H9 (cell line): ENCODE results near the gene SUMO2. TPM values are rescaled to one million over a fixed set of nuclear protein-coding genes. Genes with fewer than 3 reads are reported as not detected.

Source experiments
- DNase-seq: peaks from one replicate; pipeline ENCODE4 v3.0.0-alpha.2; 2017
- H2AFZ ChIP-seq: one replicate; pipeline ENCODE4 v1.6.1; 2013; ENCODE audit warnings: mild to moderate bottlenecking, low read length, control low read depth, moderate library complexity
- H2AK5ac ChIP-seq: 2 replicates; pipeline ENCODE4 v1.6.1; 2013; ENCODE audit warnings: low read length, control low read depth, mixed read lengths; ENCODE audit not compliant: insufficient read length
- H2BK120ac ChIP-seq: one replicate; pipeline ENCODE4 v1.6.1; 2013; ENCODE audit warnings: low read depth, mild to moderate bottlenecking, low read length, control low read depth, inconsistent platforms; ENCODE audit not compliant: poor library complexity, severe bottlenecking
- H2BK12ac ChIP-seq: 2 replicates; pipeline ENCODE4 v1.6.1; 2013; ENCODE audit warnings: low read length, control low read depth, mixed read lengths, low read depth; ENCODE audit not compliant: insufficient read length
- H2BK15ac ChIP-seq: 2 replicates; pipeline ENCODE4 v1.6.1; 2013; ENCODE audit warnings: low read depth, low read length, control low read depth
- H2BK20ac ChIP-seq: one replicate; pipeline ENCODE4 v1.6.1; 2013; ENCODE audit warnings: low read depth, mild to moderate bottlenecking, low read length, control low read depth, inconsistent platforms; ENCODE audit not compliant: poor library complexity, severe bottlenecking
- H2BK5ac ChIP-seq: 2 replicates; pipeline ENCODE4 v1.6.1; 2013; ENCODE audit warnings: low read length, control low read depth, mixed read lengths; ENCODE audit not compliant: insufficient read length
- H3K14ac ChIP-seq: 2 replicates; pipeline ENCODE4 v1.6.1; 2013; ENCODE audit warnings: low read length, control low read depth; ENCODE audit not compliant: insufficient read depth
- H3K18ac ChIP-seq: 2 replicates; pipeline ENCODE4 v1.6.1; 2013; ENCODE audit warnings: low read depth, mild to moderate bottlenecking, mixed read lengths, low read length, control low read depth; ENCODE audit not compliant: insufficient read length
- H3K23ac ChIP-seq: 2 replicates; pipeline ENCODE4 v1.6.1; 2013; ENCODE audit warnings: low read length, control low read depth, mixed read lengths, low read depth; ENCODE audit not compliant: insufficient read length
- H3K23me2 ChIP-seq: 2 replicates; pipeline ENCODE4 v1.6.1; 2013; ENCODE audit warnings: low read depth, mild to moderate bottlenecking, mixed read lengths, low read length, control low read depth; ENCODE audit not compliant: insufficient read length, poor library complexity, severe bottlenecking
- H3K27ac ChIP-seq: 2 replicates; pipeline ENCODE4 v1.5.1; 2013; ENCODE audit warnings: low read length, control low read depth, mixed read lengths, low read depth; ENCODE audit not compliant: insufficient read length
- H3K27me3 ChIP-seq: 2 replicates; pipeline ENCODE4 v1.6.1; 2013; ENCODE audit warnings: low read length, control low read depth, inconsistent platforms; ENCODE audit not compliant: insufficient read depth
- H3K4ac ChIP-seq: 2 replicates; pipeline ENCODE4 v1.6.1; 2013; ENCODE audit warnings: low read depth, mild to moderate bottlenecking, control low read depth, inconsistent platforms, low read length, moderate library complexity
- H3K4me1 ChIP-seq: 2 replicates; pipeline ENCODE4 v1.6.1; 2013; ENCODE audit warnings: low read length, control low read depth, inconsistent platforms; ENCODE audit not compliant: insufficient read depth
- H3K4me2 ChIP-seq: 2 replicates; pipeline ENCODE4 v1.6.1; 2013; ENCODE audit warnings: low read length, control low read depth, mixed read lengths; ENCODE audit not compliant: insufficient read length, insufficient read depth
- H3K56ac ChIP-seq: 2 replicates; pipeline ENCODE4 v1.6.1; 2013; ENCODE audit warnings: low read depth, mild to moderate bottlenecking, mixed read lengths, low read length, control low read depth; ENCODE audit not compliant: insufficient read length
- H3K79me1 ChIP-seq: 2 replicates; pipeline ENCODE4 v1.6.1; 2013; ENCODE audit warnings: low read depth, mild to moderate bottlenecking, moderate library complexity, low read length, control low read depth, inconsistent platforms; ENCODE audit not compliant: insufficient read depth, poor library complexity, severe bottlenecking
- H3K79me2 ChIP-seq: 2 replicates; pipeline ENCODE4 v1.6.1; 2013; ENCODE audit warnings: low read length, control low read depth, inconsistent platforms; ENCODE audit not compliant: insufficient read depth
- H3K9ac ChIP-seq: 2 replicates; pipeline ENCODE4 v1.6.1; 2013; ENCODE audit warnings: low read length, control low read depth, mixed read lengths; ENCODE audit not compliant: insufficient read length; ENCODE audit errors: extremely low read depth
- H3K9me3 ChIP-seq: one replicate; pipeline ENCODE4 v1.6.1; 2013; ENCODE audit warnings: low read depth, low read length, inconsistent platforms; ENCODE audit not compliant: control insufficient read depth
- H3T11ph ChIP-seq: one replicate; pipeline ENCODE4 v1.6.1; 2013; ENCODE audit warnings: mild to moderate bottlenecking, low read length, control low read depth, inconsistent platforms
- H4K20me1 ChIP-seq: one replicate; pipeline ENCODE4 v1.6.1; 2013; ENCODE audit not compliant: control insufficient read depth, insufficient read length, insufficient read depth
- H4K5ac ChIP-seq: 2 replicates; pipeline ENCODE4 v1.6.1; 2013; ENCODE audit warnings: low read depth, mild to moderate bottlenecking, mixed read lengths, low read length, control low read depth; ENCODE audit not compliant: insufficient read length
- H4K8ac ChIP-seq: replicated peaks from 2 replicates; pipeline ENCODE4 v1.6.1; 2013; ENCODE audit warnings: low read length, control low read depth, mixed read lengths, low read depth; ENCODE audit not compliant: insufficient read length
- H4K91ac ChIP-seq: 2 replicates; pipeline ENCODE4 v1.6.1; 2013; ENCODE audit warnings: low read depth, mild to moderate bottlenecking, moderate library complexity, mixed read lengths, low read length, control low read depth; ENCODE audit not compliant: insufficient read length
- H3K27ac Mint-ChIP-seq, 3 experiments: 2 replicates in 2 of 3; 3 replicates in 1 of 3; pipeline ENCODE4 v1.8.0; 2020 to 2021; ENCODE audit warnings: mixed read lengths in 3 of 3, mild to moderate bottlenecking in 1 of 3, moderate library complexity in 1 of 3
- H3K27me3 Mint-ChIP-seq: 2 replicates; pipeline ENCODE4 v1.8.0; 2021; ENCODE audit warnings: low read depth, mild to moderate bottlenecking, moderate library complexity, mixed read lengths
- H3K36me3 Mint-ChIP-seq, 3 experiments: 2 replicates in 2 of 3; 3 replicates in 1 of 3; pipeline ENCODE4 v1.8.0; 2020 to 2021; ENCODE audit warnings: low read depth in 3 of 3, mixed read lengths in 3 of 3; ENCODE audit not compliant: insufficient read depth in 1 of 3
- H3K4me1 Mint-ChIP-seq, 2 experiments: 2 replicates each; pipeline ENCODE4 v1.8.0; 2020; ENCODE audit warnings: mixed read lengths in 2 of 2
- H3K4me3 Mint-ChIP-seq, 2 experiments: 2 replicates in 1 of 2; 3 replicates in 1 of 2; pipeline ENCODE4 v1.8.0; 2020 to 2021; ENCODE audit warnings: mild to moderate bottlenecking in 2 of 2, mixed read lengths in 2 of 2, moderate library complexity in 1 of 2
- H3K9me3 Mint-ChIP-seq, 2 experiments: 2 replicates in 1 of 2; 3 replicates in 1 of 2; pipeline ENCODE4 v1.8.0; 2020; ENCODE audit warnings: mild to moderate bottlenecking in 2 of 2, mixed read lengths in 2 of 2, moderate library complexity in 1 of 2
- CTCF ChIP-seq: fragments of 200-600 bp; sonication (generic); conservative IDR thresholded peaks from 3 replicates; pipeline ENCODE4 v1.8.0; 2021; ENCODE audit warnings: antibody characterized with exemption, mild to moderate bottlenecking
- WGBS: extraction: QIAGEN DNeasy Blood & Tissue Kit; methylation state at CpG from one replicate; pipeline ENCODE4 v1.1.7; 2013; ENCODE audit warnings: missing lambda C conversion rate, low lambda C conversion rate, mixed read lengths; ENCODE audit not compliant: insufficient read length; ENCODE audit errors: extremely low coverage; 5-methylcytosine and 5-hydroxymethylcytosine counted together
- total RNA-seq: library from RNA; stranded (reverse); gene quantifications from 2 replicates; pipeline ENCODE4 v1.2.1, GENCODE V29; 2021

Gene SUMO2
- total RNA-seq, 1 experiment from 2014 or later, result 813 TPM

GRCh38 chr17:75205793-75206163, 23.0 kb upstream of the SUMO2 start:
- H3K27ac Mint-ChIP-seq, result peak overlapping the region; percentile 100
- H3K4me1 ChIP-seq, result no peaks in the 10 kb centered on the region
- 0 out of 3 replicates have a peak, but pooled peaks have one; percentile 14 for TF ChIP-seq CTCF
- no peaks in the 10 kb centered on the region for H3K9me3 Mint-ChIP-seq
- no peak overlapping the region for H3K4ac ChIP-seq
- no peak overlapping the region for H3K27ac ChIP-seq
- H3K14ac ChIP-seq, result peak overlapping the region; percentile 77
- no peak overlapping the region for H4K8ac ChIP-seq
- H3K9me3 ChIP-seq, result no peaks in the 10 kb centered on the region
- DNase-seq, result no peak
- no peak overlapping the region for H2BK15ac ChIP-seq
- no peak overlapping the region for H4K5ac ChIP-seq
- peak overlapping the region; percentile 1 for H3K56ac ChIP-seq
- H3K79me1 ChIP-seq, result no peaks in the 10 kb centered on the region
- H3K23me2 ChIP-seq, result peaks cover 6% of the 10 kb centered on the region
- H2BK5ac ChIP-seq, result no peak overlapping the region
- peak overlapping the region; percentile 99 for H3K4me2 ChIP-seq
- no CpG with 5 or more reads among the region's 22 CpGs for WGBS
- no peak overlapping the region for H2AFZ ChIP-seq
- H3K9ac ChIP-seq, result peak overlapping the region; percentile 93
- no peaks in the 10 kb centered on the region for H4K20me1 ChIP-seq
- H2BK120ac ChIP-seq, result no peak overlapping the region
- H3T11ph ChIP-seq, result no peak overlapping the region
- no peak overlapping the region for H2BK20ac ChIP-seq
- no peak overlapping the region for H3K18ac ChIP-seq
- peak overlapping the region; percentile 94 to 99 for H3K4me3 Mint-ChIP-seq
- H3K27me3 Mint-ChIP-seq, result no peaks in the 10 kb centered on the region; the same call in 1 of the 2 replicates
- H2AK5ac ChIP-seq, result no peak overlapping the region
- no peaks in the 10 kb centered on the region for H3K27me3 ChIP-seq
- peaks cover 17 to 28% (median 24%) of the 10 kb centered on the region in 3 experiments; a peak in 6 of 7 replicates for H3K36me3 Mint-ChIP-seq
- no peak overlapping the region for H4K91ac ChIP-seq
- no peak overlapping the region for H3K23ac ChIP-seq
- H2BK12ac ChIP-seq, result no peak overlapping the region
- H3K4me1 Mint-ChIP-seq, result peaks cover 5 to 10% of the 10 kb centered on the region in 2 experiments
- peaks cover 9% of the 10 kb centered on the region for H3K79me2 ChIP-seq
